ENCODE results near the gene FRRS1L.

Gene FRRS1L

DNA sequence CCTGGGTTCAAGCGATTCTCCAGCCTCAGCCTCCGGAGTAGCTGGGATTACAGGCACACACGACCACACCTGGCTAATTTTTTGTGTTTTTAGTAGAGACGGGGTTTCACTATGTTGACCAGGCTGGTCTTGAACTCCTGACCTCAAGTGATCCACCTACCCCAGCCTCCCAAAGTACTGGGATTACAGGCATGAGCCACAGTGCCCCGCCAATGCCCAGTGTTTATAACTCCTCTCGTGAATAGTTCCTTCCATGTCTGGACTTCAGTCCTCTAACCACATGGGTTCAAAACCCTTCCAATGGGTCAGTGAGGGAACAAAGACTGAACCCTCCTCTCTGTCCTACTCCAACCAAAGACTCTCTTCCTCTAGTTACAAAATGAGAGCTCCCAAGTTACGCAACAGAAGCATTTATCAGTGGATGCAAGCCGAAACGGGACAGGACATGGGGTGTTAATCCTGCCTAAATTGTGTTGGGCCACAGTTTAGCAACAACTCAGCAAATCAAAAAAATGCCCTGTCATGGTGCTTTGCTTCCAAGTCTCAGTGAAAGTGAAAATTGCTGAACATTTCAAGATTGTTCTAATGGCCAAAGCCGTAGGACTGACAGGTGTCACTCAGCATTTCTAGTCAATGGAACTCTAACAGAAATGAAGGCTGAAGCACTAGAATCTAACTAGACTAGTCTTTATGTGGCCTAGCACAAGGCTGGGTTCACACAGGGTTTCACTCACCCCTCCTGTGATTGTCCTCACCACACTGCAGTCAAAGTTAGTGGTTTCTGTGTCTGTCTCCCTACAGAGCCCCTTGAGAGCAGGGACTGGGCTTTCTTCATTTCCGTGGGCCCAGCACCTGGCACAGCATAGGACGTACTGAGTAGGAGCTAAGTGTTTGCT lies 44.1 kb downstream of the FRRS1L start:
- H3K4me3 ChIP-seq (ENCODE audit: low read length) = no peak overlapping the region
- TF ChIP-seq, protein P1, sequence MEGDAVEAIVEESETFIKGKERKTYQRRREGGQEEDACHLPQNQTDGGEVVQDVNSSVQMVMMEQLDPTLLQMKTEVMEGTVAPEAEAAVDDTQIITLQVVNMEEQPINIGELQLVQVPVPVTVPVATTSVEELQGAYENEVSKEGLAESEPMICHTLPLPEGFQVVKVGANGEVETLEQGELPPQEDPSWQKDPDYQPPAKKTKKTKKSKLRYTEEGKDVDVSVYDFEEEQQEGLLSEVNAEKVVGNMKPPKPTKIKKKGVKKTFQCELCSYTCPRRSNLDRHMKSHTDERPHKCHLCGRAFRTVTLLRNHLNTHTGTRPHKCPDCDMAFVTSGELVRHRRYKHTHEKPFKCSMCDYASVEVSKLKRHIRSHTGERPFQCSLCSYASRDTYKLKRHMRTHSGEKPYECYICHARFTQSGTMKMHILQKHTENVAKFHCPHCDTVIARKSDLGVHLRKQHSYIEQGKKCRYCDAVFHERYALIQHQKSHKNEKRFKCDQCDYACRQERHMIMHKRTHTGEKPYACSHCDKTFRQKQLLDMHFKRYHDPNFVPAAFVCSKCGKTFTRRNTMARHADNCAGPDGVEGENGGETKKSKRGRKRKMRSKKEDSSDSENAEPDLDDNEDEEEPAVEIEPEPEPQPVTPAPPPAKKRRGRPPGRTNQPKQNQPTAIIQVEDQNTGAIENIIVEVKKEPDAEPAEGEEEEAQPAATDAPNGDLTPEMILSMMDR (conservative IDR thresholded peaks at IDR 0.05; ENCODE audit: low read depth, low read length) = no peak
- no peak for DNase-seq (ENCODE audit: low read depth)

GRCh38 chr9:109121232-109121796 lies 45.7 kb downstream of the FRRS1L start:
- no peak overlapping the region for H3K4me3 ChIP-seq (ENCODE audit: low read length)
- TF ChIP-seq, protein P1 (conservative IDR thresholded peaks at IDR 0.05; ENCODE audit: low read depth, low read length) = no peak
- no peak for DNase-seq (ENCODE audit: low read depth)

- no peak for DNase-seq (ENCODE audit: low read depth)
- TF ChIP-seq, protein P1 (conservative IDR thresholded peaks at IDR 0.05; ENCODE audit: low read depth, low read length) = no peak
- peak overlapping the region; percentile 21 for H3K4me3 ChIP-seq (ENCODE audit: low read length)
Measured at GRCh38 chr9:109120204-109120789, 46.8 kb downstream of the FRRS1L start.

- peak within 1 kb of the TSS; percentile 80 for H3K4me3 ChIP-seq (ENCODE audit: low read length)
- TF ChIP-seq, protein P1 (conservative IDR thresholded peaks at IDR 0.05; ENCODE audit: low read depth, low read length) = no peak
- peak; percentile 99 for DNase-seq (ENCODE audit: low read depth)
Measured at GRCh38 chr9:109119439-109120203, 47.4 kb downstream of the FRRS1L start, which contains the start of gene TMEM245. Gene TMEM245, minus strand, starts transcription at chr9:109119947. Its CDS starts 34 bp downstream, at chr9:109119913.

- DNase-seq (ENCODE audit: low read depth) = no peak
- peak overlapping the region; percentile 80 for H3K4me3 ChIP-seq (ENCODE audit: low read length)
- TF ChIP-seq, protein P1 (conservative IDR thresholded peaks at IDR 0.05; ENCODE audit: low read depth, low read length) = no peak
Measured at GRCh38 chr9:109118808-109119438, 48.1 kb downstream of the FRRS1L start.
